GM21717 (cell line): ENCODE measurements around the gene MCM5.
"Not testable (repeated sequence)": the region's sequence is repeated elsewhere in the genome, so short reads cannot be mapped to it uniquely, and the experiment has no call there.

Experiments
- ATAC-seq: cut with Tn5 transposase; IDR thresholded peaks from one replicate; pipeline ENCODE4 v1.9.1; 2021; ENCODE audit warnings: mild to moderate bottlenecking, moderate library complexity; ENCODE audit not compliant: unreplicated experiment

Gene MCM5

DNA sequence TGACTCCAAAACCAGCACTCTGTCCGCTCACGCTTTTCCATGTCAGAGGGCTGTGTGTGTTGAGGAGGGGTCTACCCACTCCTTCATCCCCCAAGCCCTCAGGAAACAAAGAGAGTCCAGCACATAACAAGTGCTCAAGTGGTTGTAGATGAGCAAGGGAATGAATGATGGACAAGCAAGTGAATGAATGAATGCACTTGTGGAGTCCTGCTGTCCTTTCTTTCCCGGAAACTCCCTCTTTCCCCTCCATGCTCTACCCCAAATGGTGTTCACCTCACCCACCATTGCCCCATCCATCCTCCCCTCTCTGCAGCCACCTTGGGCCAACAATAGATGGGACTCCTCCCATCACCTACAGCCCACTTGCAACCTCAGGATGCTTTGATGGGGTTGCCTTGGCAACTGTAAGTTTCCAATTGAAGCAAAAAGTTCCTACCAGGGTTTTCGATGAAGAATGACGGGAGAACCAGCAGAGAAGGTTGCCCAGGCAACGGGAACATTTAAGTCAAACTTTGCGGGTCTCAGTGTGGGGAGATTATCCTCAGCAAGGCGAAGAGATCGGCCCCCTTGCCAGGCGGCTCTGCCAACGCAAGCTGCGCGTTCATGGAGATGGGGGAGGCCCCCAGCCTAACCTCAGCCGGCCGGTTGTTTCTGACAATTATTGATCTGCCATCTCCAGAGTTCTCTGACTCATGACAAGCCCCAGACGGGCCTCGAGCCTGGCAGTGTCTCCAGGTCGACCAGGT, 51.1 kb downstream of the MCM5 start:
- no peak for ATAC-seq

DNA sequence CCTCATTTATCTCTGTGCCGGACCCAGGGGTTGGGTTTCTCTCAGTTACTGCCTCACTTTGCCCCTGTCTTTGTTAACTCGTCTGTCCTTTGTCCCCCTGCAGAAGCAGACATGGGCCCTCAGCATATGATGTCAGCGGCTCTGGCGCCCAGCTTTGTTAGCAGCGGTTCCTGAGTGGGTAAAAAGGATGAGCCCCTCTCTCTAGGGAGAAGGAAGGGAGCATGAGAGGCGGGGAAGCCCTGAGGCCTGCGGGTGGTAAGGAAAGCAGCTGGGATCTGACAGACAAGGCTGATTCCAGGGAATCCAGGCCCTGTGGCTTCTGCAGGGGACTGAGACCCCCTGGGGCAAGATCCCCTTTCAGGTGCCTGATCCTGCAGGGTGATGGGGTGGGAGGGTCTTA, 51.7 kb downstream of the MCM5 start:
- no peak for ATAC-seq

DNA sequence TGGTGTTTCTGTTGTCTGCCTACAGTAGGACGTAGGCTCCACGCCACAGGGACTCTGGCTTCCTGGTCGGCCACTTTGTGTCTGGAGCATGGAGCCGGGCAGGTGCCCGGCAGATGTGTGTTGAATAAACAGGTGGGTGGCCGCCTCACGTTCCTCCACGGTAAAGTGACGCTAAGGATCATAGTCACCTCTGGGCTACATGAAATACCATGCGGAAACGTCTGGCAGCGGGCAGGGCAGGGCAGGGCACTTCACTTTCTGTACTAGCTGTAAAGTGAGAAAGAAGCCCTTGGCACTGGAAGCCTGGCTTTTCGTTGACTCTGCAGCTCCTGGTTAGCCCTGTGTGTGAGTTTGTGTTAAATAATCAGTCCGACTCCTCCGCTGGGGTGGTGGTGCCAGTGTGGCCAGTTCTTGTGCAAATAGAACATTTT, 52.4 kb downstream of the MCM5 start:
- ATAC-seq, result no peak

DNA sequence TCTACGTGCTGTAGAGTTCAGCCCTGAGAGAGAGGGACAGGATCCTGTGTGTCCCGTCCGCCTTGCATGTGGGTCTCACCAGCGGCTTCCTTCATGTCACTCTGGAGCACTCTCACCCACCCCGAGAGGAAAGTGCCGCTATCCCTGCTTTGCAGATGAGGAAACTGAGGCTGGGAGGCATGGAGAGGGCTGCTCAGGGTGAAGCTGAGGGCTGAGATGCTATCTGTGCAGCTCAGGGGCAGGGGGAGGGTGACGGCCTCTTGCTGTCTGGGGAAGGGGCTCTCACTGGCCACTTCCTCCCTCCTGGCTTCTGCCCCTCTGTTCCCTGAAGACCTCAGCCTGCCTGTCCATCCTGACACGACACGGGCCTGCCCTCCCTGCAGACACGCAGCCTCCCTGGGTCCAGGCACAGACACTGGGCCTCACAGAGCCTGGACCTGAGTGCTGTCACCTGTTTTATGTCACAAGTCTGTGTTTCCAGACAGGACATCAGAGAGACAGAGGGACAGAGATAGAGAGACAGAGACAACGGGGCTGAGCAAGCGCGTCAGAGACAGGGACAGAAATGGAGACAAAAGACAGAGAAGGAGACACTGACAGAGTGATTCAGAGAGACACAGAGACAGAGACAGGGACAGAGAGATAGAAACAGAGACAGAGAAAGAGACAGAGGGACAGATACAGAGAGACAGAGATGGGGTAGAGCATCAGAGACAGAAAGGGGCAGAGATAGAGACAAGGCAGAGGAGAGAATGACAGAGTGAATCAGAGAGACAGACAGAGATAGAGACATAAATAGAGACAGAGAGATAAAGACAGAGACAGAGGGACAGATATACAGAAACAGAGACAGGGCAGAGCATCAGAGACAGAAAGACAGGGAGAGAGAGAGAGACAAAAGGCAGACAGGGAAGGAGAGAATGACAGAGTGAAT, 53.1 kb downstream of the MCM5 start:
- ATAC-seq, result no peak

DNA sequence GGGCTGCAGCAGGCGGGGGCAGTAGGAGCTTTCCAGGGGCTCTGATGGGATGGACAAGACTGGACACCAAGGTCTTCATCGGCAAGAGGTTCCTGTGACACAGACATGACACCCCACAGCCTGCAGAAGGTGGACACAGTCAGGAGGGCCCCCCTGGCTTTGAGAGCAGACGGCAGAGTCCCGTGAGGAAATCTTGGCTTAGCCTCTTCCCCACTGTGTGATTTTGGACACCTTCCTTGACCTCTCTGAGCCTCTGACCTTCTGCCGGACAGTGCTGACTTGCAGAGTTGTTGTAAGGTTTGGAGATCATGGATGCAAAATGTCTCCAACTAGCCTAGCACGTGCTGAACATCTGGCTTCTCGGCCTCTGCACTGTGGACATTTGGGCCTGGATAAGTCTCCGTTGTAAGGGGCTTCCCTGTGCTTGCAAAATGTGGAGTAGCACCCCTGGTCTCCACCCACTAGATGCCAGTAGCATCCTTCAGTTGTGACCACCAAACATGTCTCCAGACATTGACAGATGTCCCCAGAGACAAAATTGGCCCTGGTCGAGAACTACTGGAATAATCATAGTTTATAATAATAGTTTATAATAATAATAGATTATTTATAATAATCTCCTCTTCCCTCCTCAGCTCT, 54.6 kb downstream of the MCM5 start:
- no peak for ATAC-seq

DNA sequence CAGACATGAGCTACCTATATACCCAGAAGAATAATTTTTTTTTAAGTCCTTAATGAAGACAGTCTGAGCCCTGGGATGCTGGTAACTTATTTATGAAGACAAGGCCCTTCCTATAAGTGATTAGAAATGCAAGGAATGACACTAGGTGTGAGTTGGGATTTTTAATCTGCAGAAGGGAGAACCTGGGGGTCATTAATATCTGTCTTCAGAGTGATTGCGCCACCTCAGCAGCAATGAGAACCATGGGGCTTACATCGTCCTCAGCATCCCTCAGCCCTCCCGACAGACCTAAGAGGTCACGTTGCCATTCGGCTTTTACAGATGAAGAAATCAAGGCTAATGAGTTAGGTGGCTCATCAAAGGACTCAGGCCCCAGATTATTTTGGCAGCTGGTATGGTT, 55.6 kb downstream of the MCM5 start:
- no peak for ATAC-seq

DNA sequence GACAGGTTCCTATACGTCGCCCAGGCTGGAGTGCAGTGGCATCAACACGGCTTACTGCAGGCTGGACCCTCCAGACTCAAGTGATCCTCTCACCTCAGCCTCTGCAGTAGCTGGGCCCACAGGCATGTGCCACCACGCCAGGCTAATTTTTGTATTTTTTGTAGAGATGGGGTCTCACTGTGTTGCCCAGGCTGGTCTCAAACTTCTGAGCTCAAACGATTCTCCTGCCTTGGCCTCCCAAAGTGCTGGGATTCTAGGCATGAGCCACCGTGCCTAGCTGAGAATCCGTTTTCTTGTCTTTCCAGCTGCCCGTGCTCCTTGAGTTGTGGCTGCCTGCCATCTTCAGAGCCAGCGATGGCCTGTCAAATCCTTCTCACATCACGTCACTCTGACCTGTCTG, 56.8 kb downstream of the MCM5 start:
- ATAC-seq, result no peak

DNA sequence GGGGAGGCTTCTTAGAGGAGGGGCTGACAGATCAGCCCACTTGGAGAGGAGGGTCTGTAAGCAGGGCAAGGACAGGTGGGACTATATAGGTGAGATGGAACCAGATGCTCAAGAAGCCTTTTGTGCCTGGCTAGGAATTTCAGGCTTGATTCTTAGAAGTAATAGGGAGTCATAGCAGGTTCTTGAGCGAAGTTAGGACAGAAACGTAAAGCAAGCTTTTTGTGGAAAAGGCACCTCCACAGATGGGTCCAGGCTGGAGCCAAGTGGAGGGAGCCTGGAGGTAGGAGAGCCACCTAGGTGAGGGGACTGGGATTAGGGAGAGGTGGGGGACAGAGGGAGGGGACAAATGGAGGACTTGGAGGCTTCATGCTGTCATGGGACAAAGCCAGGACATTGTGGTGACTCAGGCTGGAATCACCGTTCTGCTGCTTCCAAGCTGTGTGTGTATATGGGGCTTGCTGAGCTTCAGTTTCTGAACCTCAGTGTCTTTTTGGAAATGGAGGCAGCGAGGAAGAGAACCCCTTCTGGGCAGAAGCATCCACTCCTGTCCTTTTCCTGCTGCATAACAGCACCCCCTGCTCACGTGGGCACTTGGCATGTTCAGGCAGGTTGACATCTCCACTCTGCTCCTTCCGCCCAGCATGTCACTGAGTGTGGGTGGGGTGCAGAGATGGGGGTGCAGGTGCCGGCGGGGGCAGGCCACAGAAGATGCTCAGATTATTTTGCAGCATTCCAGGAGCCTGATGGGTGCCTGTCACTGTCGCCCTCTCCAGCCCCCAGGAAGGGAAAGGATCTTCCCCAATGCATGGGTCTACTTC, 58.0 kb downstream of the MCM5 start:
- no peak for ATAC-seq

DNA sequence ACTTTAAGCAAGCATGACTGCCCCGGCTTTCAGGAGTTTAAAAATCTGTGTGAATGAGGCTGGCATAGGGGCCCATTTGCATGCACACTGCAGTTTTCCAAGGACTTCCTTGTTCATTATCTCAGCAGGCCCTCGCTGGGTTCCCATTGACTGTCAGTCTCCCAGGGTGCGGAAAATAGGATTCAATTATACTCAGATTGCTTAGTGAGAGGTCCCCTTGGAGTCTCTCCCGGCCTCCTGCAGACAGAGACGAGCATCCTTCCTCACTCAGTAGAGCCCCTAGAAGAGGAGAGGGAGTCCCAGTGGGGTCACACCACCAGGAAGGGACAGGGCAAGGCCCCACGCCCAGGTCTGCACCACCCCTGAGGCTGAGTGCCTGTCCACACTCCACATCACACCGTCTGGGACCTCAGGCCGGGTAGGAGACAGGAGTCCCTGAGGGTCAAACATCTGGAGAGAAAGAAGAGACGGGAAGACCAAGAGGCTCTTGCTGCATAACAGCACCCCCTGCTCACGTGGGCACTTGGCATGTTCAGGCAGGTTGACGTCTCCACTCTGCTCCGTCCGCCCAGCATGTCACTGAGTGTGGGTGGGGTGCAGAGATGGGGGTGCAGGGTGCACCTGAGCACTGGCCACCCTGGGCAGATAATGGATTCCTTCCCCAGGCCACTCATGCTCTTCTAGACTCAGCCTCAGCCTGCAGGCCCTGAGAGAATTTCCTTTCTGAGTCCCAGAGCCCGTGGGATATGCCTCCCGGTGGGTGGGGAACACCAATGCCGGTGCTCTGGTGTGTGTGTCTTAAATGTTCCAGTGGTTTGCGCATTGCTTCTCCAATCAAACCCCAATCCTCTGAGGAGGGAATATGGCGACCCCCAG, 58.8 kb downstream of the MCM5 start:
- ATAC-seq, result no peak

DNA sequence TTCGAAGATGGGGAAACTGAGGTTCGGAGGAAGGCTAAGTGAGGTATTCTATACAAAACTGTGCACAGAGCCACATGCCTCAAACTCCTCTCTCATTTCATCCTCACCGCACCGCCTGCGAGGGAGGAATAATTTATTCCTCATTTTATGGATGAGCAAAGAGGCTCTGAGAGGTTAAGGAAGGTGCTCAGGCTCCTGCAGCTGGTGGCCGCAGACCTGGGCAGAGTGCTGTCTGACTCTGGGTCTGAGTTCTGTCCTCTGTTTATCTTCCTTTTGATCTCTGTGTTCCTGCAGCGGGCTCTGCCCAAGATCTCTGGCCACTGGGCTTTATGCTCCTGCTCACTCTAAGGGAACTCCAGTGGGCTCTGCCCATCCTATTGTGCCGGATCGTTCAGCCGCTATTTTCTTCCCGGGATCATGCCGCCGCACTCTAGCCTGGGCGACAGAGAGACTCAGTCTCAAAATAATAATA, 59.5 kb downstream of the MCM5 start:
- no peak for ATAC-seq

DNA sequence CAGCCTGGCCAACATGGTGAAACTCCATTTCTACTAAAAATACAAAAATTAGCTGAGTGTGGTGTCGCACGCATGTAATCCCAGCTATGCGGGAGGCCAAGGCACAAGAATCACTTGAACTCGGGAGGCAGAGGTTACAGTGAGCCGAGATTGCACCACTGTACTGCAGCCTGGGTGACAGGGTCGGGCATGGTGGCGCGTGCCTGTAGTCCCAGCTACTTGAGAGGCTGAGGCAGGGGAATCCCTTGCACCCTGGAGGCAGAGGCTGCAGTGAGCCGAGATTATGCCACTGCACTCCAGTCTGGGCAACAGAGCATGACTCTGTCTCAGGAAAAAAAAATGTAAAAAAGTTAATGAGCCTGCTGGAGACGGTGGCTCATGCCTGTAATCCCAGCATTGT, 60.0 kb downstream of the MCM5 start:
- not testable (repeated sequence) for ATAC-seq

DNA sequence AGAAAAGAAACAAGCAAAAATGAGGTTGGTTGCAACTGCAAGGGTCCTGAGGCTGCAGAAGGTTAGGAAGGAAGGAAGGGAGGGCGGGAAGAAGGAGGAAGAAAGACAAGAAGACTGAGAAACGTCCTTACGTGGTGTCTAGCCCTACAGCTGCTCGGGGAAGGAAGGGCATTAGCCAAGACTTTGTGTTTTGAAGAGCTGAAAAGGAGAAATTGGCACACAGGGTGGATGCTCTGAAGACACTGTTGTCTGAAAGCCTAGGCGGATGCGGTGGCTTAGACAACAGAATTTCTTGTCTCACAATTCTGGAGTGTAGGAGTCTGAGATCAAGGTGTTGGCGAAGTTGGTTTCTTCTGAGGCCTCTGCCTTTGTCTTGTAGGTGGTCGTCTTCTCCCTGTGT, 60.7 kb downstream of the MCM5 start:
- ATAC-seq, result no peak

DNA sequence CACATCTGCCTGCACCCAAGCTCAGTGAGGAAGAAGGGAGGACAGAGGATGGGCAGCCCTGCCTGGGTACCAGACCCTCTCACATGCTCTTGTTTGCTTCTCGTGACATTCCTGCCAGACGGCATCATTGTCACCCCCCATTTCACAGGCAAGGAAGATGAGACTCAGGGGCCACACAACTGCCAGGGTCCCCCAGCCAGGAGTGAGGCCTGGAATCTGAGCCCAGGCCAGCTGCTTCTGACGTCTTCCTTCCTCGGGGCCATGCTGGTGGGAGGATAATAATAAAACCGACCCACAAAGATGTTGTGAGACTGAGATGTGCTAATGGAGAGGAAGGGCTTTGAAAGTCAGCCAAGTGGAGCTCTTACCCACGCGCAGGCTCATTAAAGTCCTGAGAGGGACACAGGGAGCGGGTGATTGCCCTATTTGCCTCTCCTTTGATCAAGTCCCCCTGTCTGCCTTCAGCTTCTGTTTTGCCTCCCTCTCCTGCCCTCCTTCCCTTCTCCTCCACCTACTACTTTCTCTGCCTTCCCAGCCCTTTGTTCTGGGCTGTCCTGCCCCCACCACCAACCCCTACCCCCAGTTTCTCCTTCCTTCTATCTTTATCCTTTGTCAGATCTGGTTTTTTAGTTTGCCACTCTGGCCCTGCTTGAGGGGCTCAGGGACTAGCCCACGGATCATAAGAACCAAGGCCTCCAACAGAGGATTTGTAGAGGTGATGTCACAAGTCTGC, 62.7 kb downstream of the MCM5 start:
- no peak for ATAC-seq

DNA sequence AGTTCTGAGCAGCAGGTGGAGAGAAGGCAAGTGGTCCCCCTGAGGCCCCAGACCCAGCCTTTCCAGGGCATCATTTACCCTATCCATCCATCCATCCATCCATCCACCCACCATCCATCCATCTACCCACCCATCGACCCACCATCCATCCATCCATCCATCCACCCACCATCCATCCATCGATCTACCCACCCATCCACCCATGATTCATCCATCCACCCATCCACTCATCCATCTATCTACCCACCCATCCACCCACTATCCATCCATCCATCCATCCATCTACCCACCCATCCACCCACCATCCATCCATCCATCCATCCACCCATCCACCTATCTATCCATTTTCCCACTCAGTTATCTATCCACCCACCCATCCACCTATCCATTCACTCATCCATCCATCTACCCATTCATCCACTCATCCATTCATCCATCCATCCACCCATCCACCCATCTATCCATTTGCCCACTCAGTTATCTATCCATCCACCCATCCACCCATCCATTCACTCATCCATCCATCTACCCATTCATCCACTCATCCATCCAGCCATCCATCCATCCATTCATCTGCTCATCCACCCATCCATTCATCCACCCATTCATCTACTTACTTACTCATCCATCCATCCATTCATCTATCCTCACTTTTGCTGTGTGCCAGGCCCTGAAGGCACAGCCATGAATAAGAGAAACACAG, 63.4 kb downstream of the MCM5 start:
- no peak for ATAC-seq

DNA sequence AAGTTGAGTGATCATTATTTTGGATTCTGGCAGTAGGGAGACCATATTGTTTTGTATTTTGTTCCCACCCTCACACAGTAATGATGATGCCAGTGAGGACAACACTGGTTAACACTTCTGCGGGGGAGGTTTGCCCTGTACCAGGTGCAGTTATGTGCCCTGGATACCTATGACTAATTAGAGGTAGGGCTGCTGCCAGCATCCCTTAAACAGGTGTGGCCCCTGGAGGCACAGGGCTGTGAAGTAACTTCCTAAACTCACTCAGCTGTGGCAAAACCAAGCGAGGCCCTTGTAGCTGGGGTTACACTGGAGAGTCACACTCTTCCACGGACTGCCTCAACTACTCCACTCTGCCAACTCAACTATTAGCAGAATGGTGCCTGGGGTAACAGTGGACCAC, 64.5 kb downstream of the MCM5 start:
- ATAC-seq, result no peak

DNA sequence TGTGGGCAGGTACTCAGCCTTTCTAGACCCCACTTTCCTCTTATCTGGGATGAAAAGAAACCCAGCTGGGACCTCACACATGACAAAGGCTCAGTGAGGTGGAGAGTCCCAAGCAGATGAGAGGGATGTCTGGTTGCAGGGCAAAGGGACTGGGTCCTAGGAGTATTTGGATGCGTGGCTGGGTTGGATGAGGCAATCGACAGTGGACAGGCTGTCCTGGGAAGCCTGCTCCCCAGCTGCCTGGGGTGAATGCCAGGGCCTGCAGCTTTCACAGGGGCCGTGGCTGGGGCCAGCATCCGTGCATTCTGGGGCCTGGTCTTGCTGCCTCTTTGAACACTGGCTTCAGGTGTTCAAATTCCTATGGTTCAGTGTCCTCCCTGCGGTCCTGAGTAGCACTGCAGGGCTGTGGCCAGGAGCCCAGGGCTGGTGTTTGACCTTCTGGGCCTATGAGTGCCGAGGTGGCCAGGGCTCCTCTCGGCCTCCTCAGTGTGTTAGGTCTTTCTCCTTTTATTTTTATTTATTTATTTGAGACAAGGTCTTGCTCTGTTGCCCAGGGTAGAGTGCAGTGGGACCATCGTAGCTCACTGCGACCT, 65.3 kb downstream of the MCM5 start:
- ATAC-seq, result no peak

DNA sequence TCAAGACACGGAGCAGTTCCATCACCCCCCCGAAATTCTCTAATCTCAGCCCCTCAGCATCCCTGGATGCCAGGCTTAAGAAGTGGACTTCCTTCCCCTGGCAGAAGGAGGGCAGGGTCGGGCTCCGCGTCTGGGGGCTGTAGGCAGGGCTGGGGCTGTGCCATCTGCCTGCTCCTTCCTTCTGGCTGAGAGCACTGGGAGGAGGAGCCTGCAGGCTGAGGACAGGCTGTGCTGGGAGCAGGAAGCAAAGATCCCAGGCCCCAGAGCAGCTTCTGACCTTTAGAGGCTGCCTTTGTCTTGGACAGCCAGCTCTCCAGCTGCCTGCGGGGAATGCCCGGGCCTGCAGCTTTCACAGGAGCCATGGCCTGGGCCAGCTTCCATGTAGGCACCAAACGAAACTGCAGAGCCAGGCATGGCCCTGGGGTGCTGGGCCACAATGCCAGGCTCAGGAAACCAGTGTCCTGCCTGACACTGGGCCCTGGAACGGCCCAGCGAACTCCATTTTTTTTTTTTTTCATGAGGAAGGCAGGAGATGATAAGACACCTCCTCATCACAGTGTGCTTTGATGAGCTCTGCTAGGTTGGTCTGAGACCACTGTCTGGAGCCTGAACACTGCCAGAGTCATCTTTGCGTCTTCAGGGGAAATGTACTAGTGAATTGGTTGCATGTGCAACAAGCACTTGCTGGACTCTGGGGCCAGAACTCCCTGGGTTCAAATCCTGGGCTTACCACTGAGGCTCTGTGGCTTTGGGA, 67.9 kb downstream of the MCM5 start:
- ATAC-seq, result no peak
